Myocyte (in vitro differentiated cells): ENCODE measurements around the gene SSTR4. TPM values are rescaled to one million over a fixed set of nuclear protein-coding genes. Genes with fewer than 3 reads are reported as not detected.
A peak's percentile ranks its signal among the peaks of the same experiment; 100 is the strongest.
"Not testable (repeated sequence)": the region's sequence is repeated elsewhere in the genome, so short reads cannot be mapped to it uniquely, and the experiment has no call there.

Experiments used
- DNase-seq: peaks from one replicate; pipeline ENCODE4 v3.0.0-alpha.2; 2012; ENCODE audit warnings: low read depth
- polyA plus RNA-seq: library from polyadenylated mRNA; unstranded; fragments of >200 nt; gene quantifications from one replicate; pipeline ENCODE4 v1.2.1, GENCODE V29; 2012; ENCODE audit warnings: missing spikeins
- total RNA-seq: library from RNA; depleted of rRNA; stranded (reverse); fragments of >200 nt; gene quantifications from 2 replicates; pipeline ENCODE4 v1.2.3, GENCODE V29; 2014

The SSTR4 gene
- total RNA-seq, result not detected in 2 replicates
- not detected for polyA plus RNA-seq

DNA sequence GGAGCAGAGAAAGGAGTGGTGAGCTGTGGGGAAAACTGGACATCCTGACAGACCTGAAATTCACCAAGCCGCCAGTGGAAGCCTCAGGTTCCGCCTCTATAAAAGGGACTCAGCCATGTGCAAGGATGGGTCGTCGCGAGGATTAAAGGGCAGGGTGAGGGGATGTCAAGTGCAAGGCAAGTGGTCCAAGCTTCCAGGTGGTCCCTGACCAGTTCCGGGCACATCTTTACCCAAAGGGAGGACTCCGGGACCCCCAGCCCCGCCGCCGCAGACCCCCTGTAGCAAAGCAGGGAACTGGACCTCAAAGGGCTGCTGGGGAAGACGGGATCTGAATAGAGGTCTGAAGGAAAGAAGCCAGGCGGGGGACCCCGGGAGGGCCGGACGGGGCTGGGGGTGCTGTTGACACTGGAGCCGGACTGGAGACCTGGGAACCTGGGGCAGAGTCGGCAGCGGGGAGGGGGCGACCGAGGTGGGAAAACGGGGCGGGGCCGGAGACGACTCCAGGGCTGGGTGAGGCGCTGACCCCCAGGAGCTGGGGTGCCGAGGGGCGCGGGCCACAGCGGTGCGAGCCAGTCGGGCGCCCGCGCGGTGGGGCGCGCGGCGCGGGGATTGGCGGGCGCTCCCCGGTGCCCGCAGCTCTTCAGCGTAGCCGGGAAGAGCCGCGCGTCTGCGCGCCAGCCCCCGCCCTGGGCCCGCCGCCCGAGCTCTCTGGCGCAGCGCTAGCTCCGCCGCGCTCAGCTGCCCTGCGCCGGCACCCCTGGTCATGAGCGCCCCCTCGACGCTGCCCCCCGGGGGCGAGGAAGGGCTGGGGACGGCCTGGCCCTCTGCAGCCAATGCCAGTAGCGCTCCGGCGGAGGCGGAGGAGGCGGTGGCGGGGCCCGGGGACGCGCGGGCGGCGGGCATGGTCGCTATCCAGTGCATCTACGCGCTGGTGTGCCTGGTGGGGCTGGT, at the start of gene SSTR4:
TSS of gene SSTR4 (plus strand) at position 592 of the 951 bp plus-strand sequence. CDS start at position 764, 172 bp downstream.
- no peak for DNase-seq

DNA sequence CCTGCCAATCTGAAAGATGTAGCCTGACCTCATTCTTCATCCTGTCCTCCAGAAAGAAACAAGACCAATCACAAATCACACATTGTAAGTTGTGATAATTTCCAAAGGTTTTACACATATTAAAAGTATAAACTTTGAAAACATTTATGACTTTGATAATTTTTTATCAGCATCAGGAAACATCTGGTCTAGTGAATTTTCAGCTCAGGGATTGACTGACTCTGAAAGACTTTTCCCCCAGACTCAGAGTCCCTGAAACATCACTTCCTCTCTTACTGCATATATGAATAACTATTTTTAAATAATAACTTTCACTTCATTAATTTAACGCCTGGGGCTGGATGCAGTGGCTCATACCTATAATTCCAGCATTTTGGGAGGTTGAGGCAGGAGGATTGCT, 48.5 kb upstream of the SSTR4 start:
- DNase-seq, result no peak

GRCh38 chr20:22991424-22991823, 43.7 kb upstream of the SSTR4 start:
- DNase-seq, result not testable (repeated sequence)

GRCh38 chr20:22993823-22994222, 41.3 kb upstream of the SSTR4 start:
- DNase-seq, result no peak

DNA sequence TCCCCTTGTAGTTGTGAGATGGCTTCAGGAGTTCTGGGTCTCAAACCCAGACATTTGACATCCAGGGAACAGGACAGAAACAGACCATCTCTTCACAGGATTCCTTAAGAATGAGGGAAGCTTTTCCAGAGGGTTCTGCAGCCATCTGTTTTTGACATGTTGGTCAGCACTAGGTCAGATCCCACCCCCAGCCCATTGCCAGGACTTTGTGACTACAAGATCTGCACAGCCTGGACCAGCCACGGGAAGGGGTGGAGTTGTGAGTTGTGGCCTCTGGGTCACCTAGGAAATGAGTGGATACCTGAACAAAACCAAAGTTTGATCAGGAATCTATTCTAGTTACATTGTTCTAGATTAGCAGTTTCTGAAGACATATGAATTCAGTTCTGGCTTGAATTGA, 39.2 kb upstream of the SSTR4 start:
- no peak for DNase-seq

- DNase-seq, result no peak
These were observed 36.6 kb upstream of the SSTR4 start for GRCh38 chr20:22998476-22998875.

GRCh38 chr20:22999756-23000155, 35.4 kb upstream of the SSTR4 start:
- DNase-seq, result peak; percentile 72

DNA sequence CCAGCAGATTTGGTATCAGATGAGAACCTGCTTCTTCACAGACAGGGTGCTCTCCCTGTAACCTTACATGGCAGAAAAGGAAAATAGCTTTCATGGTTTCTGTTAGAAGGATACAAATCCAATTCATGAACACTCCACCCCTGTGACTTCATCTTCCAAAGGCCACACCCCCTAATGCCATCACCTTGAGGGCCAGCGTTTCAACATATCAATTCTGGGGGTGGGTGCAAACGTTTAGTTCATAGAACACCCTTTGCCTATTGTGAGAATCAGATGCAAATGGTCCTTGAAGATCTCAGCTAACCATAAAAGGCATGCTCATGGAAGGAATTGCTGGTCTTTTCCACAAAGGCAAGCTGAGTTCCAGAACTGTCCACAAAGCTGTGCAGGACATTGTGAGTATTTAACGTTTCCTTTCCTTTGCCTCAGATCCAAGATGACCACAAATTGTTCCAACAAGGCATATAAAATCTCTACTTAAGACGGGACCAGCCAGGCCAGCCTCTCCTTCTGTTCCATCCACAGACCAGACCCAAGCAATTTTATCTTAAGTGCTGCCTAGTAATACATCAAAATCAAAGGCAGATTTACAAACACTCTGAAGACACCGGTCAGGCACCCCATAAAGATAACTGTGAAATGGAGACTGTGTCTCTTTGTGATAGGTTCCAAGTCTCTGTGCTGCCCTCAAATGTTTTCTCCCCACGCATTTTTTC, 34.7 kb upstream of the SSTR4 start:
- no peak for DNase-seq

GRCh38 chr20:23002276-23002675, 32.8 kb upstream of the SSTR4 start:
- DNase-seq, result no peak

- DNase-seq, result no peak
These were observed 32.0 kb upstream of the SSTR4 start for GRCh38 chr20:23003077-23003635.

- no peak for DNase-seq
These were observed 31.1 kb upstream of the SSTR4 start for GRCh38 chr20:23003881-23004460.

GRCh38 chr20:23005776-23006175, 29.3 kb upstream of the SSTR4 start:
- peak; percentile 34 for DNase-seq

DNA sequence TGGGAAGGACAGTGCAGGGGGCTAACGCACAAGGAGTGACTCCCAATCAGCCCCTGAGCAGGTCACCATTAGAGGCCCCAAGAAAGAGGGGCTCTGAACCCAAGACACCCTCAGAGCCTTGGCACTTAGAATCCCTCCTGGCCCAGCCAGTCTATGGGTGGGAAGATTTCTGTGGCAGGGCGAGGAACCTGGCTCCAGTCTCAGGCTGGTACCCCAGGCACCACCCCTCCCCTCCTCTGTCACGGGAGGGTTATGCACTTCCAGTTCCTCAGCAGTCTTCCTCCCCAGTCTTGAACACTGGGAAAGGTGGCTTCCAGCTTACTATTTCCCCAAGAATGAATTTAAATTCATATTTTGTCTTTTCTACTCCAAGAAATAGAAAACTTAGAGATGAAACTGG, 27.6 kb upstream of the SSTR4 start:
- no peak for DNase-seq

DNA sequence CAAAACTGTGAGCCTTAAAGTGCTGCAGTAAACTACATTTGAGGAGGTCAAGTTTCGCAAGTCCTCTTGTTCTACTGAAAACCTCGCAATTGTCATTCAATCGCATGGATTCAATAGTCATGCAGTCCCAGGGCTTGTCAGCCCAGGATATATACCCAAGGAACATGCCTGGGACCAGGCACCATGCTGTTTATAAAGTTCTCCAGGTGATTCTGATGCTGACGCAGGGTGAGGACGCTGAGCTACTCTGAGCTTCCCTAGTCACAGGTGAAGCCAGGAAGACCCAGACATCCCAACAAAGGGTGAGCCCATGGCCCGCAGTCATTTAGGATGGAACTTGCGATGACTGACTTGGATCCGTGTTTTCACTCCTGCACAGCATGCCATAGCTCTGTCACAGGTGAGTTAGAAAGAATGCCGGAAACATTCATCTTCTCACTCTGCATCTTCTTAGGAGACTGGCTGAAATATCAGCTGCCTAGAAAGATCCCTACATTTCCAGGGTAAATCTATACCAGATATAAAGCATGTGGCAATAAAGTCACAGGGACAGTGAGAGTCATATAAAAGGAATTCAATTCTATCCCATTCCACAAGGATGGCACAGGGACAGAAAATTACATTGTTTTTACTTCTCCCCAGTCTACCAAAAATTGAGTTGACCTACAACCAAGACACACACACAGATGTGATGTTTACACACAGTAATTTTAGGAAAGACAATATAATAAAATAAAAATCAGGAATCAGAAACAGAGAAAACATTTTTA, 27.0 kb upstream of the SSTR4 start:
- no peak for DNase-seq

GRCh38 chr20:23008667-23009066, 26.4 kb upstream of the SSTR4 start:
- DNase-seq, result no peak

GRCh38 chr20:23009636-23010035, 25.5 kb upstream of the SSTR4 start:
- DNase-seq, result no peak

DNA sequence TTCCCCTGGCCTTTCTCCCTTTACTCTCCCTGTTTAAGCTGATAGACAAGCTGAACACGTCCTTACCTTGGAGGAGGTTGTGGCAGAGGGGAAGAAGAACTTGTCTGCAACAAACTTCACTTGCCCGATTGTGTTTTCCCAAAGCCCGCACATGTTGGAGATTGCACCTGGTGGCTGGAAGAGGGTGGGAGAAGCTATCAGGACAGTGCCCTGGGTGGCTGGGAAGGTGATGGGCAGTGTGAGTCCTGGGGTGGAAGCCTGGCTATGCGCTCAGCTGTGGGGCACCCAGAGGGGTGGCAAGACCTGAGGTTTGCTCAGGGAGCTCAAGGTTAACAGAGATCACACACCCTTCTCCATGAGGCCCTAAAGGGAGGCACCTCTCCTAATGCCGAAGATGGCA, 25.0 kb upstream of the SSTR4 start:
- no peak for DNase-seq

DNA sequence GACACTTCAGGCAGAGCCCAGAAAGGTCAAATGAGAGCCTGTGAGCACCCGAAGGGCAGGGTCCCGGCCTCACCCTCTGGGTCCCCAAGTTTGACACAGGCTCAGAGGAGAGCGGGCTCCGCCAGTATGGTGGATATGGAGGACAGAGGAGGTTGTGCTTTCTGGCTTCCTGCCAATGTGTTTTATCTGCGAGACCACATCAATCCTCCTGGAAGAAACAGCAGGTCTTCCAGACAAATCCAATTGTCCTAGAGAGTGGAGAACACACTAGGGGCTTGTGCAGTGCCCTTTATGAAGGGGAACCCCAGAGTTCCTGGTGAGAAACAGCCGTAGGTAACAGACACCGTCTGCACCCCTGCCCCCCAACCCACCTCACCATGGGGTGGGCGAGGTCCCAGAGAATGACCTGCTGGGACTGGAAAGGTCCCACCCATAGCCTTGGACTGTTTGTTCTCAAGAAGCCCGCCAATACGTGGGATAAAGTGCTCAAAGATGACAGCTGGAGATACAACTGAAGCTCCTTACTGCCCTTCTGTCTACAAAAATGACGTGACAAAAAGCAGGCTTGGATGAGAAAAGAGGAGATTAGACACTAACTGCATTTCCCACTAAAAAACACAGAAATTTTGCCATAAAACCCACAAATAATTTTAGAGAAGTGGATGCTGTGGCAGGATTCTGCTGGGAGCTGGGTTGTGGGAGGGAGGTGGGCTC, 23.9 kb upstream of the SSTR4 start:
- no peak for DNase-seq

DNA sequence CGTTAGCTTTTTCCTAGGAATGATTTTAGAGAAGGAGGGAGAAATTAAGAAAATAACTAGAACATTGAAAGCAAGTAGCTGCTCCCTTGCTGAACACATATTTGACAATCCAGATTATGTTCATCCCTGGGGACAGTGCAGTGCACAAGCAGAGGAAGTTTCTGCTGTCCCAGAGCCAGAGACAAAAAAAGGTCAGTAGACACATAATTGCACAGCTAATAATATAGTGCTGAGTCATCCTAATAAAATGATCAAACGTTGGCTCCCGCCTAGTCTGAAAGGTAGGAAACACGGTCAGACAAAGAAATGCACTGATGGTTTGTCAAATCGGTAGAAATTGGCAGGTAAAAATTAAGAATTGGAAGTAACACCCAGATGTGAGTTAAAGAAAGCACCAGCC, 21.7 kb upstream of the SSTR4 start:
- DNase-seq, result no peak

- DNase-seq, result no peak
These were observed 17.6 kb upstream of the SSTR4 start for GRCh38 chr20:23017516-23017915.
